ENCODE measurements around the gene MCF2L.

The MCF2L gene

DNA sequence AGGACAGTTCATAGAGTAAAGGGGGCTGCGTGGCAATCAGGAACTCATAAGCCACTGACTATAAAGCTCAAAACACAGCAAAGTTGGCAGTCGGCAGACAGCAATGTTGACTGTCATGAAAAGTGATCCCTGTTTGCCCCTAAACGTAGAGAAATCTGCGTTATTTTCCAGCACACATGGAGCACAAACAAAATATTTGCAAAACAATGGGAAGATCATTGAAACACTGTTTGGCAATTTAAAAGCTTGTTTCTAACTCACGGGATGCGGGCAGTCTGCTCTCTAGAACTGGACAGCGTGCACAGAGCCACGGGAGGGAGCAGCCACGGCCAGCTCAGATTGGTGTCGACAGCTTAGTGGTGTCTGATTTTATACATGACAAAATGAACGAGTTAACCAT lies 130.1 kb downstream of the MCF2L start:
- TF ChIP-seq CTCF (IDR thresholded peaks at IDR 0.05), result no peak

- no peak for TF ChIP-seq CTCF (IDR thresholded peaks at IDR 0.05)
These were observed 133.7 kb downstream of the MCF2L start for GRCh38 chr13:113102727-113103126.

- no peak for TF ChIP-seq CTCF (IDR thresholded peaks at IDR 0.05)
These were observed 134.6 kb downstream of the MCF2L start for GRCh38 chr13:113103646-113104045.

DNA sequence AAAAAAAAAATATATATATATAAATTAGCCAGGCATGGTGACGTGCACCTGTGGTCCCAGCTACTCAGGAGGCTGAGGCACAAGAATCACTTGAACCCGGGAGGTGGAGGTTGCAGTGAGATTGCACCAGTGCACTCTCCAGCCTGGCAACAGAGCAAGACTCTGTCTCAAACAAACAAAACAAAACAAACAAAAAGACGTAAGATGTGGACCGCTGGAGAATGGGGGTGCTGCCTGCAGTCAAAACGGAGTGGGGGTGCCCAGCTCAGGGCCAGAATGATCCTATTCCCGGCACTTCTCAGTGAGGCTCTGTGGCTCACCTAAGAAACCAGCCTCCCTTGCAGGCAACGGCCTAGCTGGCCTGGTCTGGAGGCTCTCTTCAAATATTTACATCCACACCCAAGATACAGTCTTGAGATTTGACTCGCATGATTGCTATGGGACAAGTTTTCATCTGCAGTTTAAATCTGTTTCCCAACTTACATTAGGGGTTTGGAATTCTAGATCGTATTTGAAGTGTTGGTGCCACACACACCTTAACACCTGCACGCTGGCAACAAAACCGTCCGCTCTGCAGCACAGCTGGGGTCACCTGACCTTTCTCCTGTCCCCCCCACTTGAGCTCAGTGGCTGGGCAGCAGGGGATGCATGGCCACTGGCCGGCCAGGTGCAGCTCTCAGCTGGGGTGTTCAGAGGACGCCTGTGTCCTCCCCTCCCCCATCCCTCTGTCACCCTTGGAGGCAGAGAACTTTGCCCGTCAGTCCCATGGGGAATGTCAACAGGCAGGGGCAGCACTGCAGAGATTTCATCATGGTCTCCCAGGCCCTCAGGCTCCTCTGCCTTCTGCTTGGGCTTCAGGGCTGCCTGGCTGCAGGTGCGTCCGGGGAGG lies 136.3 kb downstream of the MCF2L start, which contains the start of gene F7:
Gene F7 (plus strand): TSS at position 760 of the 889 bp plus-strand sequence. CDS start 51 bp downstream, at position 811.
- no peak for TF ChIP-seq CTCF (IDR thresholded peaks at IDR 0.05)

DNA sequence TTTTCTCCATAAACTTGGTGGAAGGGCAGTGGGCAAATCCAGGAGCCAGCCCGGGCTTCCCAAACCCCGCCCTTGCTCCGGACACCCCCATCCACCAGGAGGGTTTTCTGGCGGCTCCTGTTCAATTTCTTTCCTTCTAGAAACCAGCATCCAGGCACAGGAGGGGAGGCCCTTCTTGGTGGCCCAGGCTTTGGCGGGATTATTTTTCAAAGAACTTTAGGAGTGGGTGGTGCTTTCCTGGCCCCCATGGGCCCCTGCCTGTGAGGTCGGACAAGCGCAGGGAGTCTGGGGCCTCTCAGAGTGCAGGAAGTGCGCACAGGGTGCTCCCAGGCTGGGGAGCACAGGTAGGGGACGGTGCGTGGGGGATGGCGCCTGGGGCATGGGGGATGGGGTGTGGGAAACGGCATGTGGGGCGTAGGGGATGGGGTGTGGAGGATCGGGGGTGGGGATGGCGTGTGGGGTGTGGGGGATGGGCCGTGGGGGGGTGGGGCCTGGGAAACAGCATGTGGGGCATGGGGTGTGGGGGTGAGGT lies 137.0 kb downstream of the MCF2L start:
- TF ChIP-seq CTCF (IDR thresholded peaks at IDR 0.05), result no peak

DNA sequence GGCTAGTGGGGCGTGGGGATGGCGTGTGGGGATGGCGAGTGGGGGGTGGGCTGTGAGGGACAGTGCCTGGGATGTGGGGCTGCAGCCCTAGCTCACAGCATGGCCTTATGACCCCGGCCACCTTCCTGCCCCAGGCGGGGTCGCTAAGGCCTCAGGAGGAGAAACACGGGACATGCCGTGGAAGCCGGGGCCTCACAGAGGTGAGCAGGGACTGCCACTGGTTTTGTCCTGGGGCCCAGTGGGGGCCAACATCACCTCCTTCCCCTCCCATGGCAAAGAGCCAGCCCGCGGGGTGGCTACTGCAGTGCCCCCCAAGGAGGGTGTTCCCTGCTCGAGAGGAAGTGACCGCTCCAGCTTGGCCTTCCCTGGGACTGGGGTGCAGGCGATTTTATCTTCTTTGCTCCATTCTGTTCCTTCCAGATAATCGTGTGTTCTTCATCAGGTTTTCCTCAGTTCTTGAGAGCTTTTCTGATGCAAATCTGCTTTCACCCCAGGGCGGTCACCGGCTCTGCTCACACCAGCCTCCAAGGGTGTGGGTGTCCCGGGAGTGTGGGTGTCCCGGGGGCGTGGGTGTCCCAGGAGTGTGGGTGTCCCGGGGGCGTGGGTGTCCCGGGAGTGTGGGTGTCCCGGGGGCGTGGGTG lies 137.8 kb downstream of the MCF2L start:
- TF ChIP-seq CTCF (IDR thresholded peaks at IDR 0.05), result no peak

- no peak for TF ChIP-seq CTCF (IDR thresholded peaks at IDR 0.05)
These were observed 140.4 kb downstream of the MCF2L start for GRCh38 chr13:113109151-113110047.

All from LNCAP (cell line).